GM21576 (cell line): ENCODE data around the gene UGT2B17.
"Not testable (repeated sequence)": the region's sequence is repeated elsewhere in the genome, so short reads cannot be mapped to it uniquely, and the experiment has no call there.

ENCODE experiments used
- ATAC-seq: cut with Tn5 transposase; IDR thresholded peaks from one replicate; pipeline ENCODE4 v1.9.1; 2021; ENCODE audit warnings: mild to moderate bottlenecking, moderate library complexity; ENCODE audit not compliant: unreplicated experiment

The UGT2B17 gene

DNA sequence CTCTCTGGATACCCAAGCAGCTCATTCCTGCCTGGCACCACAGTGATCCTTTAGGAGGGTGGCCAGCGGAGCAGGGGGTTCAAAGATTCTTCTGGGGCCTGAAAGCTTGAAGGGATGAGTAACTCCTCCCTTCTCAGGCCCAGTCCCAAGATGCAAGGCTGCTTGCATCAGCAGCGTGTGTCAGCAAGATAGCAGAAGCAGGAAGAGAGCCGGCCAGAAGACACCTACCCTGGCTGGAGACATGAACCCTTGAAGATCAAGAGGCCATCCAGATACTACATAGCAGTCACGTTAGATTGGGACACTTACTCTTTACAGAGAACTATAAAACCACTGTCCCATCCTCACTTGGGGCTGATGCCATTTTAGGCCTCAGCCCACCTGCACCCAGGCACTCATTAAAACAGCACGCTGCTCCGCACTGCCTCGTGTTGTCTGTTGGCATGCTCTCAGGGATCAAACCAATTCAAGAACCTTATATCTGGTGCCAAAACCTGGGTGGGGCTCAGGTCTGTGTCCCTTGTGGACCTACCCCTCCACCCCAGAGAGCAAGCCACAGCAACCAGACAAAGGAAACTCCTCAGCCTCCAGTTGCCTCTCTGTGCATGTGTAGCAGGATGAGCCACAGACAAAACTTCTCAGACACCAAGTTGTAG, 6.5 kb downstream of the UGT2B17 start:
- ATAC-seq = no peak

DNA sequence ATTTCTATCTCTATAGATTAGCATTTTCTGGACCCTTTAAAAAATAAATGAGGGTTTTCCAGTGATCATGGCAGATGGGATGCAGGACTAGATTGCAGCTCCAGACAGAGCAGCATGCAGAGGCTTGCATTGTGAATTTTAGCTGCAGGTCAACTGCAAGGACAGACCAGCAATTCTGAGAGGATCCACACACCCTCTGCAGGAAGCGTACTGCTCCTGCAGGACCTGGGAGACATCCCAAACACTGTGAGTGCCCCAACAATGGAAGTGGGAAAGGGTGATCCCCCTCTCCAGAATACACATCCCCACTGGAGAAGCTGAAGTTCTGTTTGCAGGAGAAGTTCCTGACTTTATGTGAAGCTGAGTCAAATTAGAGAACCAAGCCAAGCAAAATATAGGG, 7.1 kb downstream of the UGT2B17 start:
- ATAC-seq = not testable (repeated sequence)

DNA sequence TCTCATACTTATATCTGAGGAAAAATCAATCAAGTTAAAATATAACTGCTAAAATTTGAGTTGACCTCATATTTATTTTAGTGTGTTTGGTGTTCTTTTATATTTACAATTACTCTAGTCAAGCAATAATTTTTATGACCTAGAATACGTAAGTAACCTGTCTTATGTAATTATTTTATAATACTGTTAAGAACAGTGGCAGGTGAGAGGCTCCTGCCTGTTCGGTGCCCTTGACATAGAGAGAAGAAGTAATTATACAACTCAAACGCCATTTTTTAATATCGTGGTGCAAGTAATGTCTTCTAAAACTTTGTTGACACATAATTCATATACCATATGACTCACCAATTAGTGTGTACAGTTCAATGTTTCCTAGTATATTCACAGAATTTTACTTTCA, 7.6 kb downstream of the UGT2B17 start:
- ATAC-seq = not testable (repeated sequence)

DNA sequence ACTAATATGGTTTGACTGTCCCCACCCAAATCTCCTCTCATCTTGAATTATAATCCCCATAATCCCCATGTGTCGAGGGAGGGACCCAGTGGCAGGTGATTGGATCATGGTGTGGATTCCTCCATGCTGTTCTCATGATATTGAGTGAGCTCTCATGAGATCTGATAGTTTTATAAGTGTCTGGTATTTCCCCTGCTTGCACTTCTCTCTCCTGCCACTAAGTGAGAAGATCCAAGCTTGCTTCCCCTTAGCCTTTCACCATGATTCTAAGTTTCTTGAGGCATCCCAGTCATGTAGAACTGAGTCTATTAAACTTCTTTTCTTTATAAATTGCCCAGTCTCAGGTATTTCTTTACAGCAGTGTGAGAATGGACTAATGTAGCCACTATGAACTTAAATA, 9.8 kb downstream of the UGT2B17 start:
- not testable (repeated sequence) for ATAC-seq

DNA sequence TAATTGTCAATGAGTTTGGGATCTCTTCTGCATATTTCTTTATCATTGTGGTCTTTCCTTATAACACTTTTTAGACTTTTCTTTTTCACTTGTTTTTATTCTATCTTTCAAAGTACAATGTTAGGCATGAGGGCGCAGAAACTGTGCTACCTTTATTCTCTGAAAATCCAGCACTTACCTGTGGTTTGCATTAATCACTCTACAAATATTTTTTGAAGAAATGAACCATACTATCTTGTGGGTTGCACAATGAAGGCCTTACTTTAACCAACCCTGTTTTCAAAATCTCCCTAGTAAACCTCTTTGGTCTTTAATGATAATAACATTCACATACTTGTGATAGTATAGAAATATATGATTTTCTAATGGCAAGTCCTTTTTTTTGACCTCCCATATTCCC, 11.0 kb downstream of the UGT2B17 start:
- ATAC-seq = not testable (repeated sequence)

DNA sequence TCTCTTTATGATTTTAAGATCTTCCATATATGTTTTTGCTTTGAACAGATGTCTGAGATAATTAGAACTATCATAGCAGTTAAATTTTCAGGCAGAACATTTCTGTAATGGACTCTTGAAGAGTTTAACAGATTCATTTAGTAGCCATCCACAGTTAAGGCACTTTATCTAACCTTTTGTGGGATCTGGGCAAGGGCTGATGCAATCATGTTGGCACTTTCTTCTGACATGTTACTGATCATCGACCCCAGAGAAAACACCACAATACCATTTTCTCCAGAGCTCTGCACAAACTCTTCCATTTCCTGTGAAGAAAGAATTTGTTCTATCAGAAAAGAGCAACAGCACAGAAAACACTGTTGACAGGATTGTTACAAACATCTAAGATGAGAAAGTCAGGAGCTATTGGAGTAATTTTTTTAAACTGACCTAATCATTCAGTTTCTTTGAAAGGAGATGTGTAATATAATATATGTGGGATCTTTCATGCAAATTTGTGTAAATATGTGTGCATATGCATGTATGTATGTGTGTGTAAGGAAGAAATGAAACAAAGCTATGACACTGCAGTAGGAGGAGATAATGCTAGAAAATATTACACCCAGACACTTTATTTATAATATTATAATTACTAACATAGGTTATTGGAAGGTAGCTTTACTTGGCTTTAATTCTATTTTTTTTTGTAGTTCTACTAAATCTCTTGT, 15.6 kb downstream of the UGT2B17 start:
- ATAC-seq = not testable (repeated sequence)

DNA sequence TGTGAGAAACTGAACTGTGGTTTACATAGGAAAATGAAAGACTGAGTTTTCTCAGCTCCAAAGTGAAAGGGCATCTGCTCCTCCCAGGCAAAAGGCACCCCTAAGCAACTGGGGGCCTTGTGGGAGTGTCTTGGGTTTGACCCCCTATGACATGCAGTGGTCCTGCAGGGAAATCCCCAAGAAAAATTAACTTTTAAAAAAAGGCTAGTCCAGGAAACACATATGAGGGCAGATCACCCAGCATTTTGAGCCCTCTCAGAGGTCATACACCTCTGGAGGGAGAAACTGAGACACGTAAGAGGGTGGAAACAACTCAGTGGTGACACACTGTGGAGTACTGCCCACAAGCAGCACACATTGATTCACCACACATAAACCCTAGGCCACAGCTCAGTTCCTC, 22.3 kb downstream of the UGT2B17 start:
- ATAC-seq = peak; percentile 63

DNA sequence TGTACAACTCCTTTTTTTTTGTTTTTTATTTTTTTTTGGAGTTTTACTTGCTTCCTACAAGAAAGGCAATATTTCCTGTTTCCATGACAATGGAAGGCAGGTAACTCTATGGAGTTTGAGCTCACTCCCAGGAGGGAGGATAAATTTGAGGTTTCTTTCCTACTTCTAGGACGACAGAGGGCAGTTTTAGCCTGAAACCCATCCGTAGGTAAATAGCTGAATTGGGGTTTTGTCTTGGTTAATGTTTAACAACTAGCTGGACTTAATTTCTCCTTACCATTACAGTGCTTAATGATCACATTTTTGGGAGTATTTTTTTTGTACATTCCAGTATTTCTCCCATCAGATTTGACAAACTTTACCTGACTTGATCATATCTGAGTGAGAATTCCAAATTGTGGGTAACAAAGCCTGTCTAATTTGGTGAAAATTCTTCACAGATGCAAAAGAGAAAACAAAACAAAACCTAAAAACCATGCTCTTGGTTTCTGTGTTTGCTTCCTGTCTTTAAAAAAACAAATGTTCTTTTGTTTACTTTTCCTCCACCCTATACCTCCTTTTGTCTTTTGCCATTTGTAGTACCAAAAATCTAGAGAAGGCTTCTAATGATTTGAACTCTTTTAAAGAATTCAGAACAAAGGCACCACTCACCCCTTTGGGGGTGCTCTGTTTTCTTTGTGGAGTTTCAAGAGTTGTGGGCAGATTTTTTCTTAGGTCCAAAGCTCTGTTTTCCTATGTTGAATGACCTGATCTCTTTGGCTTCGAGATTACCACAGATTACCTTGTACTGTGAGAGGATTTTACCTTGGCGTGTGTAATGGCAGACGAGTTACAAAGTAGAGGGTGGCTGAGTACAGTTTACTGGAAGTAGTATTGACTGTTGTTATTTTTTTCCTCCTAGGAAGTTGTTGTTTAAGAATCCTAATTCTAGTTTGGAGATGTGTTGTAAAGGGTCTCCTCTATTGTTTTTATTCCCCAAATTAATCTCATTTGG, 23.0 kb downstream of the UGT2B17 start:
- ATAC-seq = peak; percentile 70

DNA sequence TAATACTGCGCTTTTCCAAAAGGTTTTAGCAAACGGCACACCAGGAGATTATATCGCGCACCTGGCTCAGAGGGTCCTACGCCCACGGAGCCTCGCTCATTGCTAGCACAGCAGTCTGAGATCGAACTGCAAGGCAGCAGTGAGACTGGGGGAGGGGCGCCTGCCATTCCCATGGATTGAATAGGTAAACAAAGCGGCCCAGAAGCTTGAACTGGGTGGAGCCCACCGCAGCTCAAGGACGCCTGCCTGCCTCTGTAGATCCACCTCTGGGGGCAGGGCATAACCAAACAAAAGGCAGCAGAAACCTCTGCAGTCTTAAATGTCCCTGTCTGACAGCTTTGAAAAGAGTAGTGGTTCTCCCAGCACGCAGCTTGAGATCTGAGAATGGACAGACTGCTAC, 33.4 kb downstream of the UGT2B17 start:
- not testable (repeated sequence) for ATAC-seq

DNA sequence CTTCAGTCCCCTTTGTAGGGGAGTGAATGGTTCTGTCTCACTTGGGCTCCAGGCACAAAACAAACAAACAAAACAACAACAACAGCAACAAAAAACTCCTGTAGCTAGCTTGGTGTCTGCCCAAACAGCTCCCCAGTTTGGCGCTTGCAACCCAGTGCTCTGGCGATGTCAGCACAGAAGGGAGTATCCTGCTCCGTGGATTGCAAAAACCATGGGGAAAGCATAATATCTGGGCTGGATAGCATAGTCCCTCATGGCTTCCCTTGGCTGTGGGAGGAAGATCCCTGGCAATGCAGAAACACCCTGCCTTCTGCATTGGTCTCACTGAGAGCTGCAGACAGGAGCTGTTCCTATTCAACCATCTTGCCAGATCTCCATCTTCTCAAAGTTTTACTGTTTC, 39.7 kb downstream of the UGT2B17 start:
- no peak for ATAC-seq

DNA sequence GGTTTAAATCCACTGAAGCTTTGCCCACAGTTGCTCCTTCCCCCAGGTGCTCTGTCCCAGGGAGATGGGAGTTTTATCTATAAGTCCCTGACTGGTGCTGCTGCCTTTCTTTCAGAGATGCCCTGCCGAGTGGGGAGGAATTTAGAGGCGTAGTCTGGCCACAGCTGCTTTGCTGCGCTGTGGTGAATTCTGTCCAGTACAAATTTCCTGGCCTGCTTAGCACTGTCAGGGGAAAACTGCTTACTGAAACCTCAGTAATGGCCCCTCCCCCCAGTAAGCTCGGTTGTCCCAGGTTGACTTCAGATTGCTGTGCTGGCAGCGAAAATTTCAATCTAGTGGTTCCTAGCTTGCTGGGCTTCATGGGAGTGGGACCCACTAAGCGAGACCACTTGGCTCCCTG, 40.1 kb downstream of the UGT2B17 start:
- no peak for ATAC-seq

DNA sequence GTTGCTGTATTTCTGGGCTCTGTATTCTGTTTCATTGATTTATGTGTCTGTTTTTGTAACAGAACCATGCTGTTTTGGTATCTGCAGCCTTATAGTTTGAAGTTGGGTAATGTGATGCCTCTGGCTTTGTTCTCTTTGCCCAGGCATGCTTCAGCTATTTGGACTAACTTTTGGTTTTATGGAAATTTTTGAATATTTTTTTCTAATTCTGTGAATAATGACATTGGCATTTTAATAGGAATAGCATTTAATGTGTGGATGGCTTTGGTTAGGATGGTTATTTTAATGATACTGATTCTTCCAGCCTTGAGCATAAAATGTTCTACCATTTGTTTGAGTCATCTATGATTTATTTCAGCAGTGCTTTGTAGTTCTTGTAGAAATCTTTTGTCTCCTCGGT, 53.9 kb downstream of the UGT2B17 start:
- ATAC-seq = not testable (repeated sequence)

DNA sequence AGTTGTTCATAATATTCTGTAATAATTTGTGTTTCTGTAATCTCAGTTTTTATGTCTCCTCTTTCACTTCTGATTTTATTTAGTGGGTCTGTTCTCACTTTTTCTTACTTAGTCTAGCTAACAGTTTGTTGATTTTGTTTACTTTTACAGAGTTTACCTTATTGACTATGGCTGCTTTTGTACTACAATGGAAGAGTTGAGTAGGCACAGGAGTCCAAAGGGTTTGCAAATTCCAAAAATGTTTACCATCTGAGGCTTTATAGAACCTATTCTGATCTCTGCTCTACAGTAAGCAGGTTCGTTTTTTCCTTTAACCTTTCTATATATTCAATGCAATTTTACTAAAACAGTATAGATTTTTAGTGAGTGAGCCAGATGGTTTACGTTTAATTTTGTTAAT, 55.1 kb downstream of the UGT2B17 start:
- no peak for ATAC-seq

DNA sequence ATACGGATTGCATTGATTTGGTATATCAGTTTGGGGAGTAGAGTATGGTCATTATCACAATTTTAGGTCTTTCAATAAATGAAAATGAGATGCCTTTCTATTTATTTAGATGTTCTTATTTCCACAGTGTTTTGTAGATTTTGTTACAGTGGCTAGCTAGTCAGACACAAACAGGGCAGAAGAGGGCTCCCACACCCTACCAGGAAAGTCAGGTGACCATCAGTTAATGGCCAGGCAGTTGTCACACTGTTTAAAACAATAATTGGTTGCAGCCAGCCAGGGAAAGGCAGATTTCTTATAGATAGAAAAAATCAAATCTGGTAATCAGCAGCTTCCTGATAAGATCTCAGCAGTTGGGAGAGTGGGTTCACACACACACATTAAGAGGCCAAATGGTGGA, 57.2 kb downstream of the UGT2B17 start:
- no peak for ATAC-seq

DNA sequence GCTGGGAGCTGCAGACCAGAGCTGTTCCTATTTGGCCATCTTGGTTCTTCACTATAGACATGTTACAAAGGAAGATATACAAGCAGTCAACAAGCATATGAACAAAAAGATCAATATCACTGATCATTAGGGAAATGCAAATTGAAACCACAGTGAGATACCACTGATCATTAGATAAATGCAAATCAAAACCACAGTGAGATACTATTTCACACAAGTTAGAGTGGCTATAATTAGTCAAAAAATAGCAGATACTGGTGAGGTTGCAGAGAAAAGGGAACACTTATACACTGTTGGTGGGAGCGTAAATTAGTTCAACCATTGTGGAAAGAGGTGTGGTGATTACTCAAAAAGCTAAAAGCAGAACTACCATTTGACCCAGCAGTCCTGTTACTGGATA, 70.7 kb downstream of the UGT2B17 start:
- ATAC-seq = not testable (repeated sequence)

DNA sequence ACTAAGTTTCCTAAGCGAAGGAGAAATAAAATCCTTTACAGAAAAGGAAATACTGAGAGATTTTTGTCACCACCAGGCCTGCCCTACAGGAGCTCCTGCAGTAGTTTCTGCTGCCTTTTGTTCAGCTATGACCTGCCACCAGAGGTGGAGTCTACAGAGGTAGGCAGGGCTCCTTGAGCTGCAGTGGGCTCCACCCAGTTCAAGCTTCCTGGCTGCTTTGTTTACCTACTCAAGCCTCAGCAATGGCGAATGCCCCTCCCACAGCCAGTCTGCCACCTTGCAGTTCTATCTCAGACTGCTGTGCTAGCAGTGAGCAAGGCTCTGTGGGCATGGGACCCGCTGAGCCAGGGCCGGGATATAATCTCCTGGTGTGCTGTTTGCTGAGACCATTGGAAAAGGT, 71.3 kb downstream of the UGT2B17 start:
- not testable (repeated sequence) for ATAC-seq

DNA sequence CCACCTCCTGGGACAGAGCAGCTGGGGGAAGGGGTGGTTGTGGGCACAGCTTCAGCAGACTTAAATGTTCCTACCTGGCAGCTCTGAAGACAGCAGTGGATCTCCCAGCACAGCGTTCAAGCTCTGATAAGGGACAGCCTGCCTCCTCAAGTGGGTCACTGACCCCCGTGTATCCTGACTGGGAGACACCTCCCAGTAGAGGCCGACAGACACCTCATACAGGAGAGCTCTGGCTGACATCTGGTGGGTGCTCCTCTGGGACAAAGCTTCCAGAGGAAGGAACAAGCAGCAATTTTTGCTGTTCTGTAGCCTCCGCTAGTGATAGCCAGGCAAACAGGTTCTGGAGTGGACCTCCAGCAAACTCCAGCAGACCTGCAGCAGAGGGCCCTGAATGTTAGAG, 72.7 kb downstream of the UGT2B17 start:
- ATAC-seq = not testable (repeated sequence)

DNA sequence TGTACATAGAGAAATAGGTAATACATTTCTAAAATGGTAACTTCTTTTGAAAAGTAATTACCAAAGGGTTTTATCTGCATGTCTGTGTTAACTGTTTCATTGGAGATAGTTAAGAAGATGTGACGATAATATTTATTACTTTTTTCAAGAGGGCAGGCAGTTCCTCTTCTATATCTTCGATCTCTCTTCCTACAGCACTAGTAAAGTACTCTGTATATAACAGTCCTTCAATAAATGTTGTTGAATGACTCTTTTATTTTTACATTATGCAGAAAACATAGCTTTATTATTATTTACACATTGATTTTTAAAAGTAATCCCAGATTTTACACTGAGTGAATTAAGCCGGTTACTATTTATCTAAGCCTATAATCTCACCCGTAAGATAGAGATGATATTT, 77.1 kb downstream of the UGT2B17 start:
- ATAC-seq = no peak

DNA sequence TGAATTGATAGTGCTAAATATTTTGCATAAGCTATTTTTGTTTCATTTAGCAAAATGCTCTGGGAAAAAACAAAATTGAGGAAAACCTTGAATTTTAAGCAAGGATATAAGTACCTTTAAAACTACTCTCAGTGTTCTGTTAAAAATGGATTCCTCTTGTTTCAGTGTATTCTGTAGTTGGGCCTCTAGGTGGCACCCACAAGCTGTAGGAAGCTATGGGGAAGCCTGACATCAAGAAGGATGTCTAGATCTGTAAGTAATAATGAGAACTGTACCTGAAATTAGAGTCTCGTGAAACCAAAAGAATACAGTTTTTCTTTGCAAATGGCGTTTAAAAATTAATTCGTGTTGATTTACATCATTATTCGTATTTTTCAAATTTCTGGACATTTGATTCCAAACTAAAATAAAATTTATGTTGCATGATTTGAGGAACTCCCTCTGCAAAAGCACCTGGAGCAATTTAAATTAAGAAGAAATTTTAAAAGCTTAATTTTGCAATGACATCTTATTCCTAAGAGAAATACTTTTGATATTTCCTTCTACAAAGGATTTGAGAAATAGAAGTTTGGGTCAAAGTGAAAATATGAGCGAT, 77.6 kb downstream of the UGT2B17 start:
- ATAC-seq = peak; percentile 94

DNA sequence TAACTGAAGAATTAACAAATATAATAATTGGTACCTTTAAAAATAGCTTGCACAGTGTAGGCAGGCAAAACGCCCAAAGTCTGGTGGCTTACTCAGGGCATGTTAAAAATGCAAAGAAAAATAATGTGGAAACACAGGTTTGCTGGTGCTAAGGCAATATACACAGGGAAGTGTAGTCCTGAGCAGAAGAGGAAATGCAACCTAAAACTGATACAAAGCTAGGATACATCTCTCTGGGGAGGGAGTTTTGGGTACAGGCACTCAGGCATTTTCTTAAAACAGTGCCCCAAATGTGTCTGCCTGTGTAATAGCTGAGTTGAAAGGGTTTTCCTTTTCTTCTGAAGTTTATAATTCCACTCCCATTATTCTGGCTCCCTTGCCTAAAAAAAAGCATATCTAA, 81.4 kb downstream of the UGT2B17 start:
- ATAC-seq = no peak

DNA sequence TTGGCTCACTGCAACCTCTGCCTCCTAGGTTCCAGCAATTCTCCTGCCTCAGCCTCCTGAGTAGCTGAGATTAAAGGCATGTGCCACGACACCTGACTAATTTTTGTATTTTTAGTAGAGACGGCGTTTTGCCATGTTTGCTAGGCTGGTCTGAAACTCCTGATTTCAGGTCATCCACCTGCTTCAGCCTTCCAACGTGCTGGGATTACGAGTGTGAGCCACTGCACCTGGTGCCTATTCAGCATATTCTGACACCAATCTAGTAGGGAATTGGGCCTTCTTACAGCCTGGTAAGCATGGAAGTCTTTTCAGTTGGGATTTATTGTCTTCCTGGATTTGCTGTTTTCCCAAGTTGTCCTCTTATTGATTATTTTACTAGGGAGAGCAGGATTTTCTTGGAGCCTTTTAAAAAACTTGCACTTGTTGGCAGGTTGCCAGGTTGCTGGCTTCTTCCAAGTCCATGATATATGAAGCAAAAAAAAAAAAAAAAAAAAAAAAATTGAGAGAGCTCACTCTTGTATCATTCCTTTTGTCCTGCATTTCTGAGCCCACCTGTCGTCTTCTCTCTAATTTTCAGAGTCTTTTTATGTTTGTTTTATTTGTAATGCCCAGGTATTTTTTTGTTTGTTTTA, 85.2 kb downstream of the UGT2B17 start:
- no peak for ATAC-seq
